ENCODE data around the gene CAMK1.
A peak's percentile ranks its signal among the peaks of the same experiment; 100 is the strongest.

DNA sequence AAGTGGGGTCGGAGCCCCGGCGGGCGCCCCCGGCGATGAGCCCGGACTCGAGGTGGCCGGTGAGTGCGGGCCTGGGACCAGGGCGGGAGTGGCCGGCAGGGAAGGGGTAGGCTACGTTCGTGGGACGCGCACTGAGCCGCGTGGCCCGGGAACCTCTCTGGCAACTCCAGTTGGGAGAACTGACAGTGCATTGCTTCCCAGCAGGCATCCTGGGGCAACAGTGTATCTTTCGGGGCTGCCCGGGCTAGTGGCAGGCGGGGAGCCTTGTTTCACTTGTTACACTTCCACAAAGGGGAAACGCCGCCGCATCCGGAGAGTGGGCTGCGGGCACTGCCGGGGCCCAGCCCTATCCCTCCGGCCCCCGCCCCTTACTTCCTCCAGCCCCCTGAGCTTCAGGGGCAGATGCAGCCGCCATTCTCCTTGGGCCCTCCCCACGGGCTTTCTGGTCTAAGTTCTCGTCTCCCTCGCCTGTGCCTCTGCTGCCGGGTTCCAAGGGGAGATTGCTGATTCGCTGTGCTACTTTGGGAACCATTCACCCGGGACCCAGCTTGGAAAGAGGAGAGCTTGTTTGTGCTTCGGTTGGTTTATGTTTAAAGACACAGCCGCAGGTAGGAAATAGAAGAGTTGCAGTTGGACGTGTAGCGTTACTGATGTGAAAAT is 37.5 kb downstream of the CAMK1 start:
- TF ChIP-seq, protein P1, sequence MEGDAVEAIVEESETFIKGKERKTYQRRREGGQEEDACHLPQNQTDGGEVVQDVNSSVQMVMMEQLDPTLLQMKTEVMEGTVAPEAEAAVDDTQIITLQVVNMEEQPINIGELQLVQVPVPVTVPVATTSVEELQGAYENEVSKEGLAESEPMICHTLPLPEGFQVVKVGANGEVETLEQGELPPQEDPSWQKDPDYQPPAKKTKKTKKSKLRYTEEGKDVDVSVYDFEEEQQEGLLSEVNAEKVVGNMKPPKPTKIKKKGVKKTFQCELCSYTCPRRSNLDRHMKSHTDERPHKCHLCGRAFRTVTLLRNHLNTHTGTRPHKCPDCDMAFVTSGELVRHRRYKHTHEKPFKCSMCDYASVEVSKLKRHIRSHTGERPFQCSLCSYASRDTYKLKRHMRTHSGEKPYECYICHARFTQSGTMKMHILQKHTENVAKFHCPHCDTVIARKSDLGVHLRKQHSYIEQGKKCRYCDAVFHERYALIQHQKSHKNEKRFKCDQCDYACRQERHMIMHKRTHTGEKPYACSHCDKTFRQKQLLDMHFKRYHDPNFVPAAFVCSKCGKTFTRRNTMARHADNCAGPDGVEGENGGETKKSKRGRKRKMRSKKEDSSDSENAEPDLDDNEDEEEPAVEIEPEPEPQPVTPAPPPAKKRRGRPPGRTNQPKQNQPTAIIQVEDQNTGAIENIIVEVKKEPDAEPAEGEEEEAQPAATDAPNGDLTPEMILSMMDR (IDR thresholded peaks at IDR 0.05; ENCODE audit: low read depth, low read length) = no peak
- TF ChIP-seq, protein P2, sequence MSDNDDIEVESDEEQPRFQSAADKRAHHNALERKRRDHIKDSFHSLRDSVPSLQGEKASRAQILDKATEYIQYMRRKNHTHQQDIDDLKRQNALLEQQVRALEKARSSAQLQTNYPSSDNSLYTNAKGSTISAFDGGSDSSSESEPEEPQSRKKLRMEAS (IDR thresholded peaks at IDR 0.05; ENCODE audit: low read depth, low read length) = no peak
- peak; percentile 18 for TF ChIP-seq POLR2A (IDR thresholded peaks at IDR 0.05; ENCODE audit: extremely low read depth, insufficient read length)
